Activated CD8-positive, alpha-beta memory T cell treated with anti-CD3 and anti-CD28 coated beads for 4 hours (primary cell): ENCODE measurements around the gene IL1RAPL2.
"Not testable (repeated sequence)": the region's sequence is repeated elsewhere in the genome, so short reads cannot be mapped to it uniquely, and the experiment has no call there.

Experiments used
- DNase-seq, 2 donors: peaks; one replicate each; pipeline ENCODE4 v3.0.0-alpha.2; 2020; ENCODE audit warnings: low read depth in 2 of 2

IL1RAPL2 gene

DNA sequence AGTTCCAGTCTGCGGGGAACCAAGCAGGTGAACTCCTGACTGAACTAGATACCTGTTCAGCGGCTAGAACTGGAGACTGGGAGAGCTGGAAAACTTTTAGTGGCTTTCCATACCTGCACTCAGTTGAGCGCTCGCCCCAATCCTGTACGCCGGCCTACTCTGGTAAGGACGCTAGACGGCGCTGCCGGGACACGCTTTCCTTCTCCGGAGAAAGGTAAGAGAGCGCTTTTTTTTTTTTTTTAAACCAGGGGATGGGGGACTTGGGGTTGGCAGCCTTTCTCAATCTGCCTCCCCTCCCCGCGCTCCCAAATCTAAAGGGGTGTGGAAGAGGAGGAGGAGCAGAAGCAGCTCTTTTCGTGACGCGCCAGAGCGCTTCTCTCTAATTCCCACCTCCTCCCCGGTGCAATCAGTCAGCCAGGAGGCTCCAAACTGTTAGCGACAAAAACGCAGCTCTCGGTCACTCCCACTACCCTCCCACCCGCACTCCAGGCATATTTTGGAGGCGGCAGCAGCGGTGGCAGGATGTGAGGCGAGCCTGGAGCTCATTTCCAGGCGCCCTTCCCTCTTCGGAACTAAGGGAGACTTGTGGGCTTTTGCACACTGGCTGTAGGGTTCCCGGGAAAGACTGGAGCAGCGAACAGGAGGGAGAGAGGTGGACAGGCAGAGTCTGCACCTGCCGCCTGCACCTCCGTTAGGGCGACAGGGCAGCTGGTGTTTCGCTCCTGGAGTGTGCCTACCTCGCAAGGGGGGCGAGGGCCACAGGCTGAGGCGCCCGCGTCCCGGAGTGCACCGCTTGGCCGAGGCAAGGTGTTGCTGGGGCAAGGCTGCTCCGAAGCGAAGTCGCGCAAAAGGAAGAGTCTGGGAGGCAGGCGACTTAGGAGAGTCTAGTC is at the start of gene IL1RAPL2:
TSS of gene IL1RAPL2 (plus strand) at position 409 of the 890 bp plus-strand sequence.
- no peak for DNase-seq

DNA sequence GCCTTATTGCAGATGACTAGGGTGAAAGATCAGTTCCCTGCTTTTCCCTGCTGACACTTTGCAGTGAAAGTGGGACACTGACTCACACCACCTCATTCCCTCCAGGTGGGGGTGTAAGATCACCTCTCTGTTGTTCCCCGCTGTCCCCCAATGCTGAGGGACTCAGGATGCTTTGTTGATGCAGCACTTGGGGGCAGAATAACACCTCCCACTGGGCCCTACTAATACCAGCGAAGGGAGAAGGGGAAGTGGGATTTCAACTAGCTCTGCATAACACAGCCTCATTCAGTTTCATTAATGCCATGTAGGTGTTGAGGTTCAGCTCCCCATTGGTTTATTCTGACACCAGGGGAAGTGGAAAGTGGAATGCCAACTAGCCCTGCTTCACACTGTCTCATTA is 43.6 kb upstream of the IL1RAPL2 start:
- no peak for DNase-seq

- DNase-seq: no peak
Measured at GRCh38 chrX:104523858-104524257, 42.1 kb upstream of the IL1RAPL2 start.

- DNase-seq: no peak
Measured at GRCh38 chrX:104539081-104539480, 26.9 kb upstream of the IL1RAPL2 start.

GRCh38 chrX:104542447-104542846 is 23.6 kb upstream of the IL1RAPL2 start:
- not testable (repeated sequence) for DNase-seq

GRCh38 chrX:104564335-104564734 is 1.7 kb upstream of the IL1RAPL2 start:
- no peak for DNase-seq

DNA sequence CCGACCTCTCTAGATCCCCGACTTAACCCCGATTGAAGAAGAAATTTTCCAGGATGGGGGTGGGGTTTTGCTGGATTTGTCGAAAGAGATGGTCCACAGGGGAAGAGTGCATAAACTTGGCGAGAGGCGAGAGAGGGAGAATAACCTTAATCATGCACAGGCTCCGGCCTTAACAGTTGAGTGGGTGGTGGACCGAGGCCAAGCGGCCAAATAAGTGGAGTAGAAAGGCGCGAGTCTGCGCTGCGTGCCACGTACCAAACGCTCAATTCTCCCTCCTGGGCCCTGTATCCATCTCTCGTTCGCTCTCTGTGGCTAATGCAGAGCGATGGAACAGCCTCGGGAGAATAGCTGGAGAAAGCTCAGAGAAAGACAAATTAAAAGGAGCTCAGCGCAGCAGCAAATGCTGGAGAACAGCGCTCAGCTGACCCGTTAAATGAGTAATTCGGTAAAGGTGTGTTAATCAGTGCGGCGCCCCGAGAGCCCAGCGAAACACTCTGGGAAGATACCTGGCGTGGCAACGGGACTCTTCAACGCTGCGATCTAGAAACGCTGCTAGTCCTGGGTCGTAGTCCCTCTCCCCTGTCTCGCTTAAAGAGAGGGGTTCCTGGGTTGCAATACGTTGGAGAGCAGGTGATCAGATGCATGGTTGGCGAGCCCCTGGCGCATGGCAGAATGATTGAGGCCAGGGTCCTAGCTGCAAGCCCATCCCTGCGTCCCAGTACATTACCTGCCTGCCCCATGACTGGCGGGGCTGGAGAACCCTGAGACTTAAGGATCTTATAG is 887 bp upstream of the IL1RAPL2 start:
- no peak for DNase-seq

GRCh38 chrX:104566681-104567501 is 892 bp downstream of the IL1RAPL2 start:
- DNase-seq: no peak

- no peak for DNase-seq
Measured at GRCh38 chrX:104567506-104567905, 1.5 kb downstream of the IL1RAPL2 start.

- no peak for DNase-seq
Measured at GRCh38 chrX:104568304-104568915, 2.4 kb downstream of the IL1RAPL2 start.

DNA sequence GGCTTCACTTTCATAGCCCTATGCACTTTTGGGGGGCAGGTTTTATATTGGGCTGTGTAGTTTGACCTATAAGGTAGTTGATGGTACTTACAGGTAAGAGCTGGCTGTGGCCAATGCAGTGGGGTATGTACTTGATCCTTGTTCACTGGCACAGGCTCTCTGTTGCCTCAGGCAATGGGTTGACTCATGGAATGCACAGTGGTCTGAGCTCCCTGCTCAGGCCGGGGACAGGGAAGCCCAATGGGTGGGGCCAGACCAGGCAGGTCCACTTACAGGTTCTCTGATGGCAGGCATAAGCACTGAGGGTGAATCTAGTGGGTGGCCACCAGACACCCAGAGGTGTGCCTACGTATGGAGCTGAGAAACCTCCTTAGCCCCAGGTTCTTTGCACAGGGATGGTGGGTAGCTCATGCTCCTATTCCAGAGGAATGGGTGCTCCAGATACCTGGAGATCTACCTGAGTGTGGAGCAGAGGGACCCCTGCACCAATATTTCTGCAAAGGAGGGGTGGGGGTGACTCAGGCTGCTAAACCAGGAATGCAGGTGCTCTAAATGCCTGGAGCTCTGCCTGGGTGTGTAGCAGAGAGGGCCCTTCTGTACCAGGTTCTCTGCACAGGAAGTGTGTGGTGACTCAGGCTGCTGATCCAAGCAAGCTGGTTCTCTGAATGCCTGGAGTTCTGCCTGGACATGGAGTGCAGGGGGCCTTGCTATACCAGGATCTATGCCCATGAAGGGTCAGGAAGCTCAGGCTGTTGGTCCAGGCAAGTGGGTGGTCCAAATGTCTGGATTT is 52.3 kb downstream of the IL1RAPL2 start:
- no peak for DNase-seq

DNA sequence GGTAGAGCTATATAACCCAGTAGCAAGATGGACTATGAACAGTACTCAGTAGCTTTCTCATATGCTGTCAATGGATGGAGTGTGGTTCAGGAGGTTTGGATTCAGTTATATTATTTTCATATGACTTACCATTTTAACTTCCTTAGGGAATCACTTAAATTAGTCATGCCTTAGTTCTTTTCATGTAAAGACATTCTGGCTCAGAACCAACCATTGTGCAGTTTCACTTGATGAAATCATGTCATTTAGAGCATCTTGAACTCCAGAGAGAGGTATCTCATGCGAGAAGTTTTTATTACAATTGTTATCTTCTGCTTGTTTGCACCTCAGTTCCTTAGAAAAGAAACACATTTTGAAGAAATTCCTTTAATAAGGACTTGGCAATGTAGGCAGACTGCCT is 55.8 kb downstream of the IL1RAPL2 start:
- DNase-seq: no peak

DNA sequence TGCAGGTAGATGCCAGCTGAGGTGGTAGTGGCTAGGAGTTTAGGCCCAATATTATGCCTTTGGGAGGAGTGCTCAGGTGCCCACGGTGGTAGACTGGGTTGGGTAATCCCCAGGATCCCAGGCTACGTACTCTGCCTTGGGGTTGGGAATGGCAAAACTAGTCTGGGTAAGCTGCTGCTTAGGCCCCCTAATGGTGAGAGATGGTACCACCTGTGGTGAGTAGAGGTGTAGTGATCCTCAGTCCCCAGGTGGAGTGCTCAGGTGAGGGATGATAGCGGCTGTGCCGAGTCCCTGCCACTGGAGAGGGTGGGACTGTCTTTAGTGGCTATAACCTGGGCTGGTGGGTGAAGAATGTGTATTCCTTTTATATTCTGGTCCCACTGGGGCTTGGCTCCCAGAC is 75.2 kb downstream of the IL1RAPL2 start:
- DNase-seq: no peak

GRCh38 chrX:104647084-104647483 is 81.1 kb downstream of the IL1RAPL2 start:
- no peak for DNase-seq

GRCh38 chrX:104659005-104659744 is 93.2 kb downstream of the IL1RAPL2 start:
- DNase-seq: no peak

- no peak for DNase-seq
Measured at GRCh38 chrX:104660092-104660491, 94.1 kb downstream of the IL1RAPL2 start.

DNA sequence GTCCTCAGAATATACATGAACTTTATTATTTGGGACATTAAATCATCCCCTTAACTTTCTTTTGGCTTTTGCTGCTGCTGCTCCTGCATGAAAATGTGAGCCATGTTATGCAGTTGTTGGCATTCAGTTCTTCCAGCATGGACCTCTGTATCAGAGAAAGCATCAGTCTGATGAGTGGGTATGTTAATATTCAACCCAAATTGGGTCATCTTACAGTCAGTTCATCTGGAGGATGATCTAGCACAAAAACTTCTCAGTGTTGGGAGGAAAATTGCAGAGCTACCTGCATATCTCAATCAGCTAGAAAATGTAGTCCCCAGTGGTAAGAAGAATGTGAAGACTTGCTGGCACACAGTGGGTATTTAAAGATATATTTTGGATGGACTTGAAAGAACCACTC is 96.7 kb downstream of the IL1RAPL2 start:
- DNase-seq: no peak

DNA sequence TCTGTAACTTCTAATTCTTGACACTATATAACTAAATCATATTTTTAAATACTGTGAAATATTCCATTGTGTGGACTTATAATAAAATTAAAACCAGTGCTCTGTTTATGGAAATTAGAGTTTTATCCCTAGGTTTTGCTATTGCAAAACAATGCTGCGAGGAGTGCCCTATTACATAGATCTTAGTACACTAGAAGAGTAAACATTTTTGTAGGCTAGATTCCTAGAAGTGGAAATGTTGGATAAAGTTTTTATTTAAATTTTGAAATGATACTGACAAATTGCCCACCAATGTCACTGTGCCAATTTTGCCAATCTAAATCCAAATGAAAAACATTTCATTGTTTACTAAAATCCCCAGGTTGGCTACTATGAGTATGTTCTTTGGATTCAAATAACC is 99.7 kb downstream of the IL1RAPL2 start:
- no peak for DNase-seq

GRCh38 chrX:104668550-104668949 is 102.6 kb downstream of the IL1RAPL2 start:
- no peak for DNase-seq

- DNase-seq: no peak
Measured at GRCh38 chrX:104669063-104669462, 103.1 kb downstream of the IL1RAPL2 start.
